Heart left ventricle (tissue), 16 donors: ENCODE measurements around the gene CIRBP. TPM values are rescaled to one million over a fixed set of nuclear protein-coding genes. Genes with fewer than 3 reads are reported as not detected.

Experiments used
- ATAC-seq, 4 donors: fragments of 200-7000 bp; cut with Tn5 transposase; one replicate each; pipeline ENCODE4 v1.9.1; 2020 to 2022; ENCODE audit warnings: moderate library complexity in 4 of 4, mild to moderate bottlenecking in 3 of 4, moderate number of reproducible peaks in 1 of 4
- DNase-seq, 5 donors: peaks; one replicate each; pipeline ENCODE4 v3.0.0-alpha.2; 2020
- H3K27ac ChIP-seq, 12 donors: fragments of 200-600 bp; sonication (generic) in 4 of 12; one replicate each; pipeline versions ENCODE4 v1.5.0 to v1.8.0; 2016 to 2022; ENCODE audit warnings: mild to moderate bottlenecking in 2 of 12
- H3K27me3 ChIP-seq, 9 donors: fragments of 200-600 bp; sonication (generic) in 2 of 9; one replicate each; pipeline versions ENCODE4 v1.5.1 to v1.8.0; 2016 to 2022; ENCODE audit warnings: mild to moderate bottlenecking in 3 of 9
- H3K36me3 ChIP-seq, 9 donors: fragments of 200-600 bp; sonication (generic) in 2 of 9; one replicate each; pipeline versions ENCODE4 v1.5.0 to v1.8.0; 2018 to 2022; ENCODE audit warnings: mild to moderate bottlenecking in 2 of 9
- H3K4me1 ChIP-seq, 12 donors: fragments of 200-600 bp; sonication (generic) in 4 of 12; one replicate each; pipeline versions ENCODE4 v1.5.0 to v1.8.0; 2016 to 2022; ENCODE audit warnings: mild to moderate bottlenecking in 3 of 12
- H3K4me3 ChIP-seq, 12 donors: fragments of 200-600 bp; sonication (generic) in 4 of 12; one replicate each; pipeline versions ENCODE4 v1.5.0 to v1.8.0; 2017 to 2022; ENCODE audit warnings: mild to moderate bottlenecking in 9 of 12, moderate library complexity in 4 of 12
- H3K9me3 ChIP-seq, 12 donors: fragments of 200-600 bp; sonication (generic) in 4 of 12; one replicate each; pipeline versions ENCODE4 v1.5.0 to v1.8.0; 2016 to 2022; ENCODE audit warnings: mild to moderate bottlenecking in 1 of 12
- POLR2A ChIP-seq, 2 donors: fragments of 450-650 bp; IDR thresholded peaks; one replicate each; pipeline ENCODE4 v1.6.1; 2017; ENCODE audit warnings: antibody characterized with exemption in 2 of 2, mild to moderate bottlenecking in 2 of 2, moderate library complexity in 2 of 2
- WGBS, 4 donors: extraction: QIAGEN DNeasy Blood & Tissue Kit in 2 of 4; methylation state at CpG; one replicate each; pipeline versions ENCODE4 v1.1.5 to v1.1.7; 2013 to 2018; 5-methylcytosine and 5-hydroxymethylcytosine counted together
- intact Hi-C, 10 donors: fragments of 100-400 bp; cut with DNase I; formaldehyde crosslinking; loops; one replicate each; pipeline versions ENCODE4 v1.11.1 to v1.14.2; 2022
- polyA plus RNA-seq, 2 donors: library from polyadenylated mRNA; stranded (reverse); fragments of 200-250 nt; gene quantifications; one replicate each; pipeline ENCODE4 v1.2.3, GENCODE V29; 2013
- total RNA-seq, 9 donors: library from RNA; depleted of rRNA in 2 of 9; stranded (reverse); fragments of >200 nt in 2 of 9; fragmentation: NEBNext Ultra II Directional in 3 of 9; extraction: Animal tissue kit (Norgen Biotek cat#: 25700) in 3 of 9; gene quantifications; one replicate each; pipeline versions ENCODE4 v1.1.0 to v1.2.4, GENCODE V29; 2016 to 2023
- TF ChIP-seq, protein P1 (sequence below), 12 donors: fragments of 200-600 bp; sonication (generic) in 4 of 12; IDR thresholded peaks; one replicate each; pipeline versions ENCODE4 v1.5.0 to v1.8.0; 2018 to 2022; ENCODE audit warnings: antibody characterized with exemption in 12 of 12, mild to moderate bottlenecking in 5 of 12
- donor health status: ischemic (EF 13 %, LVEDD 7.1; RV severe dilation, severe dysfunction).
- donor health status: healthy with polysubstance abuse.
- donor health status: DM: no; HTN: yes; CAD: no.
- donor health status: DM: no; HTN: no; CAD: no.
- donor health status: ischemic (EF 25% LVEDD 6.9; RV normal size, moderate dysfunction).
- donor health status: ischemic (EF 25% LVEDD 5.7; RV mildly dilated, moderate dysfunction).
- donor health status: healthy.
- donor health status: DM: yes; HTN: yes; CAD: no.
- donor health status: ischemic (EF 35%, LVEDD 5.7; RV mildly dilated, moderate dysfunction).
- donor health status: nonischemic (EF 11% LVEDD 7.7; RV severe dilation, severe dysfunction).
- donor health status: DM: yes; HTN: yes; CAD: no.
- donor health status: PGD.
- donor health status: ischemic (EF 29% LVEDD 5.4; RV normal size, mild dysfunction).
- donor health status: nonischemic (EF 23%, LVEDD 6.1; RV moderate dilation, normal function).

Gene CIRBP
- total and polyA plus RNA-seq, 11 donors = 149 to 425 (median 269) TPM

DNA sequence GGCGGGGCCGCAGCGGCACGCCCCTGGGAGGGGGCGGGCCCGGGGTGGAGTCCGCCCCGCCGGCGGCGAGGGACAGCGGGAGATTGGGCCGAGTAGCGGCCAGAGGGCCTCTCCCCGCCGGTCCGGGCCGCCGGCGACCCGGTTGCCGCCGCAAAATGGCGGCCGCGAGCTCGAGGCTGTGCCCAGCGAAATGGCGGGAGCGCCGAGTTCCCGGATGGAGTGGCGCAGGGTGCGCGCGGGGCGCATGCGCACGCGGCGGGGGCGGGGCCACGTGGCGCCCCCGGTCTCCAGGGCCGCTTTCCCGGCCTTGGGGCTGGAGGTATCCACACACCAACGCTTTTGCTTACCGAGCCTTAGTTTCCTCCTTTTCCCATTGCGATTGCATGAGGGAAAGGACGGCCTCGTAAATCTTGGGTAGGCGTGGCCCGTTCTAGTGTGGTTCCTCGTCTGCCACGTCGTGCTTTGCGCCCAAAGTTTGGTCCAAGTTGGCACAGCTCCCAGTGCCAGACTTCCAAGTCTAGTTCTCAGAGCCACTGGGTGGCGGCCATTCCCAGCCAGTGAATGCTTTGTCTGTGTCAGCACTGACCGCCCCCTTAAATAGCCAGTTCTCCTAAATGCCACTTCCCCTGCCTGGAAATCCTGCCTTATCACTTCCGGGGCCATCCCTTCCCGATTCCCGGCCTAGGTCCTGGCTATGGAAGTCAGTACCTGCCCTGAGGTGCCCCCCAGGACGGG is 513 bp downstream of the CIRBP start:
- peaks cover 2 to 48% (median 44%) of the 10 kb centered on the region in 9 donors for H3K36me3 ChIP-seq
- 0 to 1% (median 1%) methylated on average over 25 to 64 of the region's 64 CpGs for WGBS, 4 donors
- no peaks in the 10 kb centered on the region for H3K27me3 ChIP-seq
- intact Hi-C loops = loop anchor here in 6 of 10 donors (1.0 to 10.0 kb wide), 8 partner anchors 21 to 785 kb away; partner anchors contain the start of genes DAZAP1 (in 2 of the 6), GAMT (in 2 of the 6), ADAMTSL5 (in 1 of the 6) and GPX4 (in 1 of the 6)
- DNase-seq (peak; percentile 89 to 94 (median 92)), ATAC-seq (peak; percentile 2 to 31 (median 25))
- no peaks in the 10 kb centered on the region for H3K9me3 ChIP-seq
- peak overlapping the region; percentile 5 to 92 (median 72) for H3K4me3 ChIP-seq
- TF ChIP-seq POLR2A (IDR thresholded peaks at IDR 0.05) = no peak
- TF ChIP-seq, protein P1, sequence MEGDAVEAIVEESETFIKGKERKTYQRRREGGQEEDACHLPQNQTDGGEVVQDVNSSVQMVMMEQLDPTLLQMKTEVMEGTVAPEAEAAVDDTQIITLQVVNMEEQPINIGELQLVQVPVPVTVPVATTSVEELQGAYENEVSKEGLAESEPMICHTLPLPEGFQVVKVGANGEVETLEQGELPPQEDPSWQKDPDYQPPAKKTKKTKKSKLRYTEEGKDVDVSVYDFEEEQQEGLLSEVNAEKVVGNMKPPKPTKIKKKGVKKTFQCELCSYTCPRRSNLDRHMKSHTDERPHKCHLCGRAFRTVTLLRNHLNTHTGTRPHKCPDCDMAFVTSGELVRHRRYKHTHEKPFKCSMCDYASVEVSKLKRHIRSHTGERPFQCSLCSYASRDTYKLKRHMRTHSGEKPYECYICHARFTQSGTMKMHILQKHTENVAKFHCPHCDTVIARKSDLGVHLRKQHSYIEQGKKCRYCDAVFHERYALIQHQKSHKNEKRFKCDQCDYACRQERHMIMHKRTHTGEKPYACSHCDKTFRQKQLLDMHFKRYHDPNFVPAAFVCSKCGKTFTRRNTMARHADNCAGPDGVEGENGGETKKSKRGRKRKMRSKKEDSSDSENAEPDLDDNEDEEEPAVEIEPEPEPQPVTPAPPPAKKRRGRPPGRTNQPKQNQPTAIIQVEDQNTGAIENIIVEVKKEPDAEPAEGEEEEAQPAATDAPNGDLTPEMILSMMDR (IDR thresholded peaks at IDR 0.05) = peak in 3 of 12 donors; percentile 14 to 29 (median 15)
- H3K27ac ChIP-seq = peak overlapping the region; percentile 92 to 100 (median 98)
- peaks cover 10 to 92% (median 87%) of the 10 kb centered on the region in 12 donors for H3K4me1 ChIP-seq

GRCh38 chr19:1270213-1270853 is 1.2 kb downstream of the CIRBP start:
- H3K36me3 ChIP-seq = peaks cover 2 to 52% (median 48%) of the 10 kb centered on the region in 9 donors
- peak overlapping the region; percentile 5 to 92 (median 72) for H3K4me3 ChIP-seq
- intact Hi-C loops = loop anchor here in 6 of 10 donors (5.0 to 10.0 kb wide), 7 partner anchors 84 to 784 kb away; partner anchors contain the start of genes DAZAP1 (in 2 of the 6), GAMT (in 2 of the 6), ADAMTSL5 (in 1 of the 6) and GPX4 (in 1 of the 6)
- H3K27ac ChIP-seq = peak overlapping the region; percentile 92 to 100 (median 98)
- WGBS, 4 donors = 20 to 29% (median 23%) methylated on average over 7 to 8 of the region's 8 CpGs
- DNase-seq (peak in 1 of 5 donors; percentile 35), ATAC-seq (no peak)
- H3K9me3 ChIP-seq = no peaks in the 10 kb centered on the region
- peaks cover 13 to 93% (median 88%) of the 10 kb centered on the region in 12 donors for H3K4me1 ChIP-seq
- H3K27me3 ChIP-seq = no peaks in the 10 kb centered on the region
- no peak for TF ChIP-seq POLR2A (IDR thresholded peaks at IDR 0.05)
- TF ChIP-seq, protein P1 (IDR thresholded peaks at IDR 0.05) = no peak

- no peak for TF ChIP-seq POLR2A (IDR thresholded peaks at IDR 0.05)
- TF ChIP-seq, protein P1 (IDR thresholded peaks at IDR 0.05) = no peak
- no peaks in the 10 kb centered on the region for H3K27me3 ChIP-seq
- peaks cover 13 to 91% (median 82%) of the 10 kb centered on the region in 12 donors for H3K4me1 ChIP-seq
- 52 to 57% (median 53%) methylated on average over 26 of the region's 26 CpGs for WGBS, 4 donors
- ATAC-seq (no peak), DNase-seq (no peak)
- peak overlapping the region in 11 of 12 donors; percentile 33 to 92 (median 72) for H3K4me3 ChIP-seq
- peak overlapping the region; percentile 92 to 100 (median 98) for H3K27ac ChIP-seq
- peaks cover 2 to 52% (median 48%) of the 10 kb centered on the region in 9 donors for H3K36me3 ChIP-seq
- H3K9me3 ChIP-seq = no peaks in the 10 kb centered on the region
- intact Hi-C loops = loop anchor here in 6 of 10 donors (5.0 to 10.0 kb wide), 7 partner anchors 84 to 784 kb away; partner anchors contain the start of genes DAZAP1 (in 2 of the 6), GAMT (in 2 of the 6), ADAMTSL5 (in 1 of the 6) and GPX4 (in 1 of the 6)
Observed at GRCh38 chr19:1270854-1271527, 1.9 kb downstream of the CIRBP start.
